GF-D8 (cell line): ENCODE results near the gene TMIGD3.

Source experiments
- DNase-seq: peaks from one replicate; lab custom pipeline; 2025; lab: John Stamatoyannopoulos, UW

Gene TMIGD3

DNA sequence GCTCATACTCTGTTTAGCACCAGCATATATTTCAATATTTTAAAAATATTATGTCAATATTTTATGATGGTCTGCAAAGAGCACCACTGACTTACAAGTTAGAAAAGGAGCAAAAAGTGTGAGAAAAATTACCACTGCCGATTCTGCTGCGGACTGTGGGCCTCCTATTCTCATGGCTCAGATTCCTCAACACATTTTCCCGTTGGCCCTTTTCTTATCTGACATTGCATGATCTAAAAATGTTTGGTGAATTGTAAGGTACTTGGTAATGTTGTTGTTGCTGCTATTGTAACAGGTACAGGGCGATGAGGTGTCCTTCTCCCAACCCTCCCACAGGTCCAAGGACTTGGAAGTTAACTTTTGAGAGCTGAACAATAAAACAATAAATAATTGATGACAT lies 28.9 kb downstream of the TMIGD3 start:
- DNase-seq: no peak

DNA sequence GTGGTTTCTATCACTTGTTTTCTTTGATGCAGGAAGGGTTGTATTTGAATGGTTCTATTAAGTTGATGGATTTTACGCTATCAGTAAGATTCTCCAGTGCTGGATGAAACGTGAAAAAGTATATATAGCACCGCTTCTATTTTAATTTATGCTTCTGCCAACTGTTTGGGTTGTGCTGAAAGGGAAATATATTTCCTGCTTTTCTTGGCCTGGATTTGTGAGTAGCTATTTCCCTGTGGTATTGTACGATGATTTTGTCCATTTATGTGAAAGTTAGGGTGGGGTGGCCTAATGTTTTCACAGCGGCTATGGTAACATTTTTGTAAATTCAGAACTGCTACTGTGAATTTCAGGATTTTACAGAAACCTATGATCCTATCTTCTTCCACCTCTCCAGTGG lies 29.3 kb downstream of the TMIGD3 start:
- DNase-seq: no peak

GRCh38 chr1:111471538-111471937 lies 31.9 kb downstream of the TMIGD3 start:
- no peak for DNase-seq

DNA sequence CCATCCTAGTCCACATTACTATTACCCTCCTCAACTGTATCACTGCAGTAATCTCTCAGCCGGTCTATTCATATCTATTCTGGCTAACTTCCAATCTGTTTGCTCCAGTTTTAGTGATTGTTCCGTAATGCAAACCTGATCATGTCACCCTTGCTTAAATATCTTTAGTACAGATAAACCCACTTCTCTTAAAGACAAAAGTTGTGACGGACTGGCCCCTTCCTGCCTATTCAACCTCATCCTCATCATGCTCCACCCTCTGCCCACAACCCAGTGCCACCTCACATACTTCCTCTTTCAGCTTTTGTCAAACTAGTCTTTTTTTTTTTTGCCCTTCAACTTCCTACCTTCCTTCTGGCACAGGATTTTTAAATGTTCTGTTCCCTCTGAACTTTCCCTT lies 32.4 kb downstream of the TMIGD3 start:
- DNase-seq: peak; percentile 92

GRCh38 chr1:111470596-111470995 lies 32.8 kb downstream of the TMIGD3 start:
- DNase-seq: no peak

DNA sequence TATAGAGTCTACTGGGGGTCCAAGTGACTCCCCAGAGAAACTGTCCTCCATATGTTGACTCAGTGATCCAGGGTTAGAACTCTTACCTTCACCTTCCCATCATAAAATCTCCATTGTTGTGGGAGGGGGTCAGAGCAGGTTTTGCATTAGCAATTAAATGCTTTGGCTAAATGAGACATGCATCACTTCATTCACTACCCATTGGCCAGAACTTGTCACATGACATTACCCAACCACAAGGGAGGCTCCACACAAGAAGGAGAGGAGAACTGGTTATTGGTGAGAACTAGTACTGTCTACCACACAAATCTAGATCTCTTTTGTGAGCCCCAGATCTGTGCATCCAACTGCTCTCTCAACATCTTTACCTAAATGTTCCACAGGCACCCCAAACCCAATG lies 33.9 kb downstream of the TMIGD3 start:
- no peak for DNase-seq

GRCh38 chr1:111468717-111469100 lies 34.7 kb downstream of the TMIGD3 start:
- DNase-seq: peak; percentile 66

DNA sequence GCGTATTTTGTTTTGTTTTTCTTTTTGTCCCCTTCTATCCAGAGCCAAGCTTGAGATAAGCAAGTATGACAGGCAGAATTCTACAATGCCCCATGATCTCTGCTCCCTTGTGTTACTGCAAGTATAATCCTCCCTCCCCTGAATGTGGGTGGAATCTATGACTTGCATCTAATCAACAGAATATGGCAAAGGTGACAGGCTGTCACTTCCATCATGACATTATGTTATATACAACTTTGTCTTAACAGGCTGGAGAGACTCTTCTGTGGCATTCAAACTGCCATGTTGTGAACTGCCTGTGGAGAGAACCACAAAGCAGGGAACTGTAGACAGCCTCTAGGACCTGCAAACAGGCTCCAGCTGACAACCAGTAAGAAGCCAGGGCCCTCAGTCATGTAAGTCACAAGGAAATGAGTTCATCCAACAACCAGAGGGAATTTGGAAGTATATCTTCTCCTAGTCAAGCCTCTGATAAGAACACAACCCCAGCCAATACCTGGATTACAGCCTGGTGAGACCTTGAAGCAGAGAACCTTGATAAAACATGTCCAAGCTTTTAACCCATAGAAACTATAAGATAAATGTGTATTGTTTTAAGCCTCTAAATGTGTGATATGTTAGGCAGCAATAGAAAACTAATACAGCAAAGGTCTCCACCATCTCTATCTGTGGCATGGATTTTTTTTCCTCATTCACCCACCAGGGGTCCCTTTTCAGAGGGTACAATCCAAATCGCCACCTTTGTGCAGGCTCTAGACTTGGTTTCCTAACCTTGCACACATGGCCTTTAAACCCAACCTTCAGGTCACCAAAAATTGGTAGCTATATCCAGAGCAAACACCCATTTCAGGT lies 35.3 kb downstream of the TMIGD3 start:
- no peak for DNase-seq

DNA sequence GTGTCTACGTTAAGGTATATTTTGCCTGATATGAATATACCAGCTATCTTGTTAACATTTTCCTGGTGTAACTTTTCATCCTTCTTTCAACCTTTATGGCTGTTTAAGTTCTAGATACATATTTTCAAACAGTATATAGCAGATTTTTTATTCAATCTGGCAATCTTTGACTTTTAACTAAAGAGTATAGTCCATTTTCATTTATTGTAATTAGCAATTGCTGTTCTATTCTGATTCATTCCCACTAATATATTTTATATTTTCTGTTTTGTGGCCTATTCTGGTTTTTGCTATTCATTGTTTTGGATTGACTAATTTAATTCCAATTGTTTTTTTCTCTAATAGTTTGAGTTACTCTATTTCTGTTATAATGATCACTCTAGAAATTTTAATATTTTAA lies 37.0 kb downstream of the TMIGD3 start:
- DNase-seq: no peak

DNA sequence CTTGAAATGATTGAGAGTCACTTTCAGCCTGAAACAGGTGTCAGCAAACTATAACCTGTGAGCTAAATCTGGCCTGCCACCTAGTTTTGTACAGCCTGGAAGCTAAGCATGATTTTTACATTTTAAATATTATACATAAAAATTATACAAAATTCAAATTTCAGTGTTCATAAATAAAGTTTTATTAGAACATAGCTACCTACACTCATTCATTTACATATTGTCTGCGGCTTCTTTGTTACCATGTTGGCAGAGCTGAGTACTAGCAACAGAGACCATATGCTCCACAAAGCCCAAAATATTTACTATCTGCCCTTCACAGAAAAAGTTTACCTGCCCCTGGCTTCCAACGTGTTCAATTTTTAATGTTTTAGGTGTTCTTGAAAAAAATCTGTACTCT lies 37.7 kb downstream of the TMIGD3 start:
- no peak for DNase-seq

DNA sequence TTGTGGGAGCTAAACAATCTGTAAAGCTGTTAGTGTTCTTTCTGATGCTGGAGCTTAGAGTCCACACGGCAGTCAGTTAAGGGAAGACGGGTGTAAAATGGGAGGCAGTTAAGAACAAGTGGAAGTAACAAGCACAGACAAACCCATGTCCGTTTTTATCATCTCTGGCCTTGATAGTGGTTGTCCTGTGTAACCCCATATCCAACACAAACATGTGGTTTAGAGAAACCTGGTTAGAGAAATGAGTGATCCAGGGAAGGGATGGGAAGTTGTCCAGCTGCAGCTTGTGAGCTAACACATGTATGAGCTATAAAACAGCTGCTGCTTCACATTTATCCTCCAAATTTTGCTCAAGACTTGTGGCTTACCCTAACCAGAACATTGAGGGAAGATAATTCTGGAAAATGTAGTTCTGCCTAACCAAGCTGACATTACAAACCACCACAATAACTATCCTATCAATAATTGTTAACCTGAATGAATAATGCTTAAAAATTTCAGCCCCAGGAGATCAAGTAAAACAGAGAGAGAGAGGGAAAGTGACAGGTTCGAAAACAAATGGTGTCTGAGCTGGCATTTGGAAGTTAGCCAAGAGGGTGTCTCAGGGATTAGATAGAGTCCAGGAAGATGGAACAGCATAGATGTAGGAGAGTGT lies 40.3 kb downstream of the TMIGD3 start:
- no peak for DNase-seq

DNA sequence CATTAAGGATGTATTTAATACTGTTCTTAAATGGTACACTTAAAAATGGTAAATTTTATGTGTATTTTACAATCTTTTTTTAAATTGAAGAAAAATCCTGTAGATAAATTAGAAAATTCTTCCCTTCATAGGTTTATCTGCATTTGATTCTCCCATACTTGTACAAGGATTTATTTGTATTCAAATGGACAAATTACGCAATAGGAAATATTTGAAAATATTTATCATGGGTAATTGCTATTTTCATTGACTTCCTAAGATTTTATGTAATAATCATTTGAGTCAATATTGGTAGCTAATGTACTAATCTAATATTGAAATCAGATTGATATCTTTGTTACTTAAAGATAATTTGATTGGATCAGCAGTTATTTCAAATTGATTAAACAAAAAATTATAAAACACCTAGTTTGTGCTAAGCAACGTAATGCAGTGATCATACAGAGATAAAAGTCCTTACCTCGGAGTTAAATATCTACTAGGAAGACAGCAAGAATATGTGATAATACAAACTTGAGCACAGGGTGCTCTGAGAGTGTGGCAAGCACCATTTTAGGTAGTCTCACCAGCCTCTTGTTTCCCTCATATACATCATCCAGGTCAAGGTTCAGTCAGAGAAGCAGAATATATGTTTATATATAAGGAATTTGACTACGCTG lies 40.9 kb downstream of the TMIGD3 start:
- no peak for DNase-seq

- no peak for DNase-seq
Observed at GRCh38 chr1:111461765-111462164, 41.7 kb downstream of the TMIGD3 start.

GRCh38 chr1:111455642-111456031 lies 47.8 kb downstream of the TMIGD3 start:
- no peak for DNase-seq

- DNase-seq: no peak
Observed at GRCh38 chr1:111454859-111455641, 48.4 kb downstream of the TMIGD3 start.

DNA sequence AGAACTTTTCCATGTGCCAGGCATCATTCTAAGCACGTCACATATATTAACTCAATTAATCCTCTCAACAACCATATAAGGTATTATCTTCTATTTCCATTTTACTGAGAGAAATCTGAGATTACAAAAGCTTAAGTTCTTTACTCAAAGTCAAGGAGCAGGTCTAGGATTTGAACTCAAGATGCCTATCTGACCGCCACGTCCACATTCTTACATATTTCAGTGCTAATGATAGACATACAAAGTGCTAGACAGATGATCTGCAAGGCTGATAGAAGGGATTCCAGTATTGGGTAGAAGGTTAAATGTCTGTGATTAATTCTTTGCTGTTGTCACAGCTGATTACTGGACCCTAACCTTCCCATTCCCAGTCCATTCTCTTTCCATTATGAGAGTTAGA lies 49.7 kb downstream of the TMIGD3 start:
- DNase-seq: no peak

DNA sequence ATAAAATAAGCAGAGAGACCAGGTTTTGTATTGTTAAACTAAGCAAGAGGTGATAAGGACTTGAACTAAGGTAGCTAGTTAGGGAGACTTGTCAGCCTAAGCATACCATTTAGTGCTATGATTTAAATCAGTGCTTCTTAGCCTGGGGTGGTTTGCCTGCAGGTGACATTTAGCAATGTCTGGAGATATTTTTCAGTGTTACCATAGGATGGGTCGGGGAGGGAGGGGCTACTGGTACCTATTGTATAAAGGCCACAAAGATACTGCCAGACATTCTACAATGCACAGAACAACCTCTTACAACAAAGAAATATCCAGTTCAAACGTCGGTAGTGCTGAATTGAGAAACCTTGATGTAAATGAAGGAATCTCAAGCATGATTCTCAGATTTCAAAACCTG lies 50.9 kb downstream of the TMIGD3 start:
- no peak for DNase-seq

GRCh38 chr1:111450185-111450584 lies 53.2 kb downstream of the TMIGD3 start:
- DNase-seq: no peak

DNA sequence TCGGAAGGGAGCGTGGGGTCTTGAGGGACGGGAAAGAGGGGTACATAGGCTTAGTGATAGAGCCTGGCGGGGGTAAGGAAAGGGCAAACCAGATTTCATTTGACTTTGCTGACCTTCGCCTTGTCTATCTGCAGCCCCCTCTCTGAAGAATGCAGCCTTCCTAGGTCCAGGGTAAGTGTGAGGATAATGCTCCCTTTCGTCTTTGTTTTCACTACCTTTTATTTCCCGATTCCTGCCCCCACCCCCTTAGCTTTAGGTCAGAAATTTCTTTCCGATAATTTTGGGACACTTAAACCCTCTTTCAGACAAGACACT lies 53.8 kb downstream of the TMIGD3 start:
- no peak for DNase-seq

GRCh38 chr1:111448918-111449702 lies 54.3 kb downstream of the TMIGD3 start, which contains the start of the genes ATP5PB and WDR77:
Gene ATP5PB (plus strand): TSS chr1:111449464. CDS start chr1:111449542, 78 bp downstream.
Gene WDR77 (minus strand): TSS chr1:111449256. CDS start chr1:111449169, 87 bp downstream.
- DNase-seq: peak; percentile 99

DNA sequence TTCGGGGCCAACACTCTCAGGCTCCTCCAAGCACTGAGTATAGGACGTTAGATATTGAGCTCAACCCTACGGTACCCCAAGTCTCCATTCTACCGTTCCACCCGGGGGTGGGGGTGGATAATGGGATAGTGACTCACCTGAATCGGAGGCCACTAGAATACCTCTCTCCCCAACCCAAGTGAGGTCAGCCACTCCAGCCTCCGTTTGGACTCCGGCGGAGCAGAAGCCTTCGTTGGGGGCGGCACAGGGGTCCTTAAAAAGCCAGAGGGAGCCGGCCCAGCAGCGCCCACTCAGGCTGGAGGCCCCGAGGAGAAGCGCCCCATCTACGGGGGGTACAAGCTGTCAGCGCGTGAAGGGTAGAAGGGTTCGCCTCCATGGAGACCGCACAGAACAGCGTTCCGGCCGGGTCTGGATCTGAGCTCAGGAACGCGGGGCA lies 54.9 kb downstream of the TMIGD3 start:
- no peak for DNase-seq
